ENCODE data around the gene RPL13A. TPM values are rescaled to one million over a fixed set of nuclear protein-coding genes. Genes with fewer than 3 reads are reported as not detected.

RPL13A gene
- total and polyA plus RNA-seq, 2 of the 13 experiments (the other 11 are each of a cell fraction or from before 2014, with no cell fraction given): 2,601 to 3,407 TPM

GRCh38 chr19:49487277-49488045, at the start of gene RPL13A (continued):
- TF ChIP-seq HIC2 (CRISPR knock-in tag; IDR thresholded peaks at IDR 0.05; ENCODE audit: low read depth): no peak
- peak; percentile 89 for TF ChIP-seq SIN3A (IDR thresholded peaks at IDR 0.05; ENCODE audit: borderline replicate concordance, low read depth, low read length)
- peak; percentile 94 for TF ChIP-seq RAD51 (IDR thresholded peaks at IDR 0.05; ENCODE audit: borderline replicate concordance)
- no peak for TF ChIP-seq PLRG1 (conservative IDR thresholded peaks at IDR 0.05)
- no peak for TF ChIP-seq FLYWCH1 (CRISPR knock-in tag; IDR thresholded peaks at IDR 0.05)
- TF ChIP-seq TFDP2 (CRISPR knock-in tag; IDR thresholded peaks at IDR 0.05): peak; percentile 72
- no peak for TF ChIP-seq MAFK (conservative IDR thresholded peaks at IDR 0.05 in 1 of 2, IDR thresholded peaks at IDR 0.05 in 1 of 2; ENCODE audit: low read length in 2 of 2)
- peak; percentile 99 for TF ChIP-seq YY1 (IDR thresholded peaks at IDR 0.05; ENCODE audit: insufficient read depth, insufficient replicate concordance, low read depth, low read length)
- peak; percentile 67 for TF ChIP-seq BCL6 (CRISPR knock-in tag; IDR thresholded peaks at IDR 0.05)
- TF ChIP-seq EHMT2 (IDR thresholded peaks at IDR 0.05; ENCODE audit: borderline replicate concordance, low read depth, low read length): no peak
- no peak for TF ChIP-seq CHCHD3 (CRISPR knock-in tag; IDR thresholded peaks at IDR 0.05)
- peak; percentile 58; the same call in 1 of the 3 replicates for TF ChIP-seq MXI1 (IDR thresholded peaks at IDR 0.05; ENCODE audit: borderline replicate concordance, low read depth, low read length)
- no peak for TF ChIP-seq NFE2L2 (IDR thresholded peaks at IDR 0.05; ENCODE audit: low read length)
- TF ChIP-seq ZNF484 (CRISPR knock-in tag; IDR thresholded peaks at IDR 0.05; ENCODE audit: borderline replicate concordance, low read depth): no peak
- no peak for TF ChIP-seq SKI (IDR thresholded peaks at IDR 0.05; ENCODE audit: partially characterized antibody)
- TF ChIP-seq KLF15 (CRISPR knock-in tag; IDR thresholded peaks at IDR 0.05; ENCODE audit: borderline replicate concordance): no peak
- no peak for TF ChIP-seq ZNF552 (CRISPR knock-in tag; IDR thresholded peaks at IDR 0.05; ENCODE audit: borderline replicate concordance)
- TF ChIP-seq SMAD9 (CRISPR knock-in tag; IDR thresholded peaks at IDR 0.05): 0 out of 2 replicates have a peak, but pooled peaks have one; percentile 63
- TF ChIP-seq ZNF432 (CRISPR knock-in tag; IDR thresholded peaks at IDR 0.05; ENCODE audit: borderline replicate concordance): no peak
- 0 out of 2 replicates have a peak, but pooled peaks have one; percentile 17 for TF ChIP-seq CENPT (CRISPR knock-in tag; IDR thresholded peaks at IDR 0.05; ENCODE audit: low read depth)
- peak; percentile 85; the same call in 1 of the 2 replicates for TF ChIP-seq ZNF572 (CRISPR knock-in tag; IDR thresholded peaks at IDR 0.05)
- TF ChIP-seq MLLT10 (CRISPR knock-in tag; IDR thresholded peaks at IDR 0.05): peak; percentile 88; the same call in 1 of the 2 replicates
- peak; percentile 63; the same call in 1 of the 2 replicates for TF ChIP-seq KDM4B (CRISPR knock-in tag; IDR thresholded peaks at IDR 0.05)
- peak; percentile 47; the same call in 1 of the 2 replicates for TF ChIP-seq MEIS2 (CRISPR knock-in tag; IDR thresholded peaks at IDR 0.05)
- no peak for TF ChIP-seq MYPOP (CRISPR knock-in tag; IDR thresholded peaks at IDR 0.05)
- TF ChIP-seq HDAC1 (CRISPR knock-in tag; IDR thresholded peaks at IDR 0.05): peak; percentile 76
- TF ChIP-seq ARID2 (CRISPR knock-in tag; IDR thresholded peaks at IDR 0.05; ENCODE audit: borderline replicate concordance): no peak
- TF ChIP-seq GLI4 (CRISPR knock-in tag; IDR thresholded peaks at IDR 0.05; ENCODE audit: borderline replicate concordance): no peak; the same call in 1 of the 2 replicates

Measured in HepG2 (cell line).